Chondrocyte (in vitro differentiated cells): ENCODE results near the gene ACTR3C. TPM values are rescaled to one million over a fixed set of nuclear protein-coding genes. Genes with fewer than 3 reads are reported as not detected.

Source experiments
- DNase-seq: peaks from one replicate; pipeline ENCODE4 v3.0.0; 2021; ENCODE audit warnings: mixed read lengths, low spot score
- H3K27ac Mint-ChIP-seq: one replicate; pipeline ENCODE4 v1.8.0; 2021; ENCODE audit warnings: mild to moderate bottlenecking, moderate library complexity, mixed read lengths; ENCODE audit not compliant: unreplicated experiment
- H3K27me3 Mint-ChIP-seq: 2 replicates; pipeline ENCODE4 v1.8.0; 2021; ENCODE audit warnings: low read depth, mixed read lengths
- H3K36me3 Mint-ChIP-seq: 2 replicates; pipeline ENCODE4 v1.8.0; 2021; ENCODE audit warnings: low read depth, mixed read lengths
- H3K4me1 Mint-ChIP-seq: 2 replicates; pipeline ENCODE4 v1.8.0; 2021; ENCODE audit warnings: low read depth, mild to moderate bottlenecking, mixed read lengths
- H3K4me3 Mint-ChIP-seq: one replicate; pipeline ENCODE4 v1.8.0; 2021; ENCODE audit warnings: mild to moderate bottlenecking, moderate library complexity, mixed read lengths; ENCODE audit not compliant: unreplicated experiment
- H3K9me3 Mint-ChIP-seq: 2 replicates; pipeline ENCODE4 v1.8.0; 2021; ENCODE audit warnings: low read depth, mixed read lengths
- total RNA-seq: library from RNA; stranded (reverse); gene quantifications from 3 replicates; pipeline ENCODE4 v1.2.1, GENCODE V29; 2021
- TF ChIP-seq, protein P1 (sequence below): fragments of 200-600 bp; sonication (generic); IDR thresholded peaks from 2 replicates; pipeline ENCODE4 v1.5.0; 2021; ENCODE audit warnings: antibody characterized with exemption, mild to moderate bottlenecking, moderate library complexity

Gene ACTR3C
- total RNA-seq, 1 donor from 2014 or later: 0.25 TPM

DNA sequence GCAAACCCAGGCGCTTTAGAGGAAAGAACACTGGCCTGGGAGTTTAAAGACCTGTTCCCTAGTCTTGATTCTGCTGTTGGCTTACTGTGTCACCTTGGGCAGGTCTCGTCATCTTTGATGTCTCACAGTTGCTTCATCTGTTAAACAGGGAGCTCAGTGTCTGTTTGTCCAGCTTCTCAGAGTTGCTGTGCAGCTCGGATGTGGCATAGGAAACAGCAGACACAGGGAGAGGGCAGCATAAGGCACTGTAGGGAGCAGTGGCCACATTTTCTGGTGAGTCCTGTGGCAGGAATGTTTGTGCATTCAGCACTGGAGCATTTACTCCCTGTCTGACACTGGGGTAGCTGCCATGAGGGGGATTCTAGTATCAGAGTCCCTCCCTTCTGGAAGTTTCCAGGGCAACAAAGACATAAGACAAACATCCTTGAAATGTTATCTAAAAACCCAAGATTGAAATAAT lies 47.3 kb upstream of the ACTR3C start:
- H3K9me3 Mint-ChIP-seq: no peaks in the 10 kb centered on the region
- H3K4me1 Mint-ChIP-seq: peaks cover 29% of the 10 kb centered on the region
- peak overlapping the region; percentile 96 for H3K27ac Mint-ChIP-seq
- H3K27me3 Mint-ChIP-seq: no peaks in the 10 kb centered on the region
- peaks cover 9% of the 10 kb centered on the region for H3K36me3 Mint-ChIP-seq
- TF ChIP-seq, protein P1, sequence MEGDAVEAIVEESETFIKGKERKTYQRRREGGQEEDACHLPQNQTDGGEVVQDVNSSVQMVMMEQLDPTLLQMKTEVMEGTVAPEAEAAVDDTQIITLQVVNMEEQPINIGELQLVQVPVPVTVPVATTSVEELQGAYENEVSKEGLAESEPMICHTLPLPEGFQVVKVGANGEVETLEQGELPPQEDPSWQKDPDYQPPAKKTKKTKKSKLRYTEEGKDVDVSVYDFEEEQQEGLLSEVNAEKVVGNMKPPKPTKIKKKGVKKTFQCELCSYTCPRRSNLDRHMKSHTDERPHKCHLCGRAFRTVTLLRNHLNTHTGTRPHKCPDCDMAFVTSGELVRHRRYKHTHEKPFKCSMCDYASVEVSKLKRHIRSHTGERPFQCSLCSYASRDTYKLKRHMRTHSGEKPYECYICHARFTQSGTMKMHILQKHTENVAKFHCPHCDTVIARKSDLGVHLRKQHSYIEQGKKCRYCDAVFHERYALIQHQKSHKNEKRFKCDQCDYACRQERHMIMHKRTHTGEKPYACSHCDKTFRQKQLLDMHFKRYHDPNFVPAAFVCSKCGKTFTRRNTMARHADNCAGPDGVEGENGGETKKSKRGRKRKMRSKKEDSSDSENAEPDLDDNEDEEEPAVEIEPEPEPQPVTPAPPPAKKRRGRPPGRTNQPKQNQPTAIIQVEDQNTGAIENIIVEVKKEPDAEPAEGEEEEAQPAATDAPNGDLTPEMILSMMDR: peak; percentile 16
- peak overlapping the region; percentile 95 for H3K4me3 Mint-ChIP-seq
- DNase-seq: no peak

DNA sequence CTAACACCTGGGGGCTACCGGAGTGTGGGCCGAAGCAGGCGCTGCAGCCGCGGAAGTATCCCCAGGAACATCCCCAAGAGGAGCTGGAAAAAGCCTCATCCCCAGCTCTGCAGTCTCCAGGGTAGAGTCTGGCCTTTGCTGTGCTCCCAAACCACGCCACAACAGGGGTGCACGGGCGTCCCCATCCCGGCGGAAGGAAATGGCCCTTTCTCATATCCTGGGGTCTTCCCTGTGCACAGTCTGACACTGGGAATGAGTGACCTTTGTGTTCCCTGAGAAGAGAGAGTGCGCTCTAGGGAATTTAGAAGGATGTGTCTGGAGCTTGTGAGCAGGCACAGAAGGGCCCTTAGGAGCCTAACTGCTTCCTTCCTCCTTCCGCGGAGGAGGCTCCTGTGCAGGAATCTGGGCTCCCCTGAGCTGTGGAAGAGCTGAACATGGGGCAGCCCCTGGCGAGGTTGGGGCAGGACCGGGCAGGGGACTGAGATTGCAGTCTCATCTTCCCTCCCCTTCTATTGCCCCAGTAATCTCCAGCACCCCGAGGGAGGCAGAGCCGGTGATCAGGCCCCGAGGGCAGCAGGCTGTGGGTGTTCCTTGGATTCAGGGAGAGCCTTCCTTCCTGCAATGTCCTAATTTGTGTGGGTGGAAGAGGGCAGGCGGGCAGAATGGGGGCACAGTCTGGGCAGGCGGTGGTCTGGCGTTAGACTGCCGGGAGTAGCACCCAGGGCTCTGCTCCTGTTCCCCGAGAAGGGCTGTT lies 46.6 kb upstream of the ACTR3C start:
- TF ChIP-seq, protein P1: no peak
- H3K27ac Mint-ChIP-seq: peak overlapping the region; percentile 96
- peaks cover 9% of the 10 kb centered on the region for H3K36me3 Mint-ChIP-seq
- peak overlapping the region; percentile 95 for H3K4me3 Mint-ChIP-seq
- H3K4me1 Mint-ChIP-seq: peaks cover 29% of the 10 kb centered on the region
- no peaks in the 10 kb centered on the region for H3K9me3 Mint-ChIP-seq
- no peak for DNase-seq
- no peaks in the 10 kb centered on the region for H3K27me3 Mint-ChIP-seq

DNA sequence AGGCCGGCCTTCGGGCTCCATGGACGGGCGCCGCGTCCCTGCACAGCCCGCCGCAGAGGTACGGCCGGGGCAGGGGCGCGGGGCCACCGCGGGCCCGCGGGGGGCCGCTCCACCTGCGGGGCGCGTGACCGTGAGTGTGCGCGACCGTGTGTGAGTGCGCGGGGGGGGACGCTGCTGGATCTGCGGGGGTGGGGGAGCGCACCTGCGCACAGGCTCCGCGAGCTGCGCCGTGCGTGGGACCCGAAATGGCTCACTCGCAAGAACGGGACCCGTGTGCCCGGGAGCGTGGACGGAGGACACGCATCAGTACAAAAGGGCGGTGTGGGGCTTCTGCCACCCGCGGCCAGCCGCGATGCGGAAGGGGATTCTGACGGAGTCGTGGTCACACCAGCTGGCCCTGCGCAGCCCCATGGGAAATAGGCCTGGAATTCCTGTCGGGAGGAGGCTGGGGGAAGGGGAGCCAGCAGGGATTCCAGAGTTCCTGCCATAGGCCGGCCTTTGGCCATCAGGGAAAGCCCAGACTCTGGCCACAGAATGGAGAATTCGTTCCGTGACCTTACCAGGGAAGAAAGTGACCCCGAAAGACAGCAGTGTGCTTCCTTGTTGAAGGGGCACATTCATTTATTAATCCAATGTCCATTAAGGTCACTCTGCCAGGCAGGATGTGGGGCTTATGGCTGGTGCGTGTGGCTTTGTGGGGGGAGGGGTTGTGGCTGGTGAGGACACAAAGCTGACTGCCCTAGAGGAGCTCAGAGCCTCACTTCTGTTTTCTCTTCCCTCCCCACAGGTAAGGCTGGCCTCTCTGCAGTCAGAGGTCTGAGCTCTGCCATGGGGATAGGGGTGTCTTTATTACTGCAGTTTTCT lies 45.8 kb upstream of the ACTR3C start:
- Mint-ChIP-seq H3K4me1 (peaks cover 29% of the 10 kb centered on the region), H3K36me3 (peaks cover 5% of the 10 kb centered on the region), H3K4me3 (peak overlapping the region; percentile 95), H3K27ac (peak overlapping the region; percentile 96), H3K27me3 (no peaks in the 10 kb centered on the region), H3K9me3 (no peaks in the 10 kb centered on the region)
- TF ChIP-seq, protein P1: no peak
- no peak for DNase-seq

DNA sequence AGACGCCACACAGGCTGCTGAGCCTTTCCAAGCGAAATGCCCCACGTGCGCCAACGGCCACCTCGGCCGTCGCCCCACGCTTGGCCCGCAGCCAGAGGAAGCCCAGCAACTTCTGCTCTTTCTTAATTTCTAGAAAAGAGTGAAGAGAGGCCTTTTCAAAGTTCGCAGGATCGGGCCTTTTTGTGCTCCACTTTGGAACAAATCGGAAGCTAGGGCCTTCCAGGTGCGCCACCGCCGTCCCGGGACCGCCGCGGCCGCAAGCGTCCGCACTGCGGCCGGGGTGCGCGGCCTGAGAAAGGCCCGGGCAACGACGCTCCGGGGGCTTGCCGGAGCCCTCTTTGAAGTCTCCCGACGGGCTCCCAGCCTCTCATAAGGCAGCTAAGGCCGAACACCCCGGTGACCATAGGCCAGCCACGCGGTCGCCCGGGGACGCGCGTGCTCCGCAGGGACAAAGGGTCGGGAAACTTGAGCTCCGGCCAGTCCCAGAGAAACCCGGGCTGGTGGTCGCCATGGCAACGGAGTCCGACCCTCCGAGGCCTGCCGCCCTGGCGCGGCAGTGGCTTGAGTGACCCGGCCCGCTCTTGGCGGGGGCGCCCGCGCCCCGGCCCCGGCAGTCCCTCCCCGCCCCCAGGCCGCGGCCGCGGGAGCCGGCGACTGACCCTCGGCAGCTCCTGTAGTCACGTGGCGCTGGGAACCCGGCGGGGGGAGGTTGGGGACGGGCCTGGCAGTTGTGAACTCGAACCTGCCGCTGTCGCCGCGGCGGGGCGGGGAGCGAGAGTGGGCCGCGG lies 44.9 kb upstream of the ACTR3C start, which contains the start of gene REPIN1:
Gene REPIN1 (plus strand): TSS at position 727 of the 788 bp plus-strand sequence. CDS start 890 bp downstream, outside the sequence.
- peaks cover 29% of the 10 kb centered on the region for H3K4me1 Mint-ChIP-seq
- H3K9me3 Mint-ChIP-seq: no peaks in the 10 kb centered on the region
- H3K36me3 Mint-ChIP-seq: no peaks in the 10 kb centered on the region
- no peak for DNase-seq
- H3K4me3 Mint-ChIP-seq: peak within 1 kb of the TSS; percentile 95
- TF ChIP-seq, protein P1: peak; percentile 17
- peak within 1 kb of the TSS; percentile 96 for H3K27ac Mint-ChIP-seq
- H3K27me3 Mint-ChIP-seq: no peaks in the 10 kb centered on the region
